Lung (tissue), 12 donors: ENCODE results near the gene FCER2. TPM values are rescaled to one million over a fixed set of nuclear protein-coding genes. Genes with fewer than 3 reads are reported as not detected.

Experiments
- ATAC-seq: fragments of 200-7000 bp; cut with Tn5 transposase; one replicate; pipeline ENCODE4 v1.9.1; 2020; ENCODE audit warnings: moderate number of reproducible peaks; ENCODE audit not compliant: insufficient read depth, low FRiP score
- DNase-seq, 3 donors: peaks; one replicate each; pipeline ENCODE4 v3.0.0-alpha.2; 2013 to 2017
- H3K27ac ChIP-seq, 2 donors: one replicate each; pipeline ENCODE4 v1.5.1; 2013; ENCODE audit warnings: mild to moderate bottlenecking in 2 of 2, moderate library complexity in 2 of 2, control low read depth in 1 of 2, inconsistent platforms in 1 of 2, low read depth in 1 of 2, low read length in 1 of 2
- H3K27me3 ChIP-seq, 3 donors: one replicate each; pipeline ENCODE4 v1.5.1; 2013; ENCODE audit warnings: low read length in 2 of 3; ENCODE audit not compliant: control insufficient read depth in 3 of 3, insufficient read depth in 3 of 3
- H3K36me3 ChIP-seq, 4 donors: one replicate each; pipeline ENCODE4 v1.5.1; 2013; ENCODE audit warnings: low read length in 4 of 4, mild to moderate bottlenecking in 1 of 4, moderate library complexity in 1 of 4; ENCODE audit not compliant: control insufficient read depth in 4 of 4, insufficient read depth in 4 of 4
- H3K4me1 ChIP-seq, 5 donors: one replicate each; pipeline ENCODE4 v1.5.1; 2013; ENCODE audit warnings: low read length in 5 of 5, mild to moderate bottlenecking in 2 of 5, moderate library complexity in 1 of 5; ENCODE audit not compliant: control insufficient read depth in 5 of 5, insufficient read depth in 5 of 5
- H3K4me3 ChIP-seq: one replicate; pipeline ENCODE4 v1.5.1; 2013; ENCODE audit warnings: mild to moderate bottlenecking, control low read depth, moderate library complexity
- H3K9ac ChIP-seq, 2 donors: one replicate each; pipeline ENCODE4 v1.5.1; 2013; ENCODE audit warnings: low read length in 2 of 2, control low read depth in 1 of 2; ENCODE audit not compliant: insufficient read depth in 1 of 2
- H3K9me3 ChIP-seq, 4 donors: one replicate each; pipeline ENCODE4 v1.5.1; 2013; ENCODE audit warnings: low read length in 3 of 4, mild to moderate bottlenecking in 1 of 4, moderate library complexity in 1 of 4; ENCODE audit not compliant: control insufficient read depth in 4 of 4, insufficient read depth in 3 of 4
- CTCF ChIP-seq: IDR thresholded peaks from 2 replicates; pipeline ENCODE4 v1.5.1; 2012; ENCODE audit warnings: mild to moderate bottlenecking; ENCODE audit errors: control extremely low read depth, extremely low read depth
- WGBS, 2 donors: extraction: QIAGEN DNeasy Blood & Tissue Kit; methylation state at CpG; one replicate each; pipeline ENCODE4 v1.1.7; 2013; 5-methylcytosine and 5-hydroxymethylcytosine counted together
- polyA plus RNA-seq, 2 donors: library from polyadenylated mRNA; stranded (reverse); fragments of 200-250 nt; gene quantifications; one replicate each; pipeline ENCODE4 v1.2.1, GENCODE V29; 2013
- total RNA-seq, 2 donors: library from RNA; depleted of rRNA in 1 of 2; stranded (reverse); fragments of >200 nt in 1 of 2; gene quantifications; one replicate each; pipeline ENCODE4 v1.2.1, GENCODE V29; 2014 to 2021
- donor health status: control.
- donor health status: control.
- donor health status: Bipolar disorder and iron deficiency.
- donor health status: healthy.
- donor health status: DM: yes; HTN: yes; CAD: no.

The FCER2 gene
- total and polyA plus RNA-seq, 4 donors, result 0.37 to 1.2 (median 0.45) TPM

- no peak for DNase-seq
- no peak for ATAC-seq
- no peak for TF ChIP-seq CTCF
These were observed 61.1 kb downstream of the FCER2 start for GRCh38 chr19:7640803-7641202.

GRCh38 chr19:7639863-7640348 lies 62.0 kb downstream of the FCER2 start:
- 93 to 96% methylated on average over 13 of the region's 13 CpGs for WGBS, 2 donors

More at GRCh38 chr19:7640803-7641202, 61.1 kb downstream of the FCER2 start:
- Histone ChIP-seq H3K27me3 (peaks cover 0 to 3% (median 0%) of the 10 kb centered on the region in 3 donors), H3K9ac (no peak overlapping the region), H3K4me1 (peaks cover 0 to 16% (median 0%) of the 10 kb centered on the region in 5 donors), H3K9me3 (peaks cover 0 to 2% (median 0%) of the 10 kb centered on the region in 4 donors), H3K36me3 (peaks cover 0 to 12% (median 3%) of the 10 kb centered on the region in 4 donors), H3K27ac (no peak overlapping the region), H3K4me3 (no peak overlapping the region)
- WGBS, 2 donors, result 93 to 96% methylated on average over 11 of the region's 11 CpGs

GRCh38 chr19:7638802-7639465 lies 63.0 kb downstream of the FCER2 start:
- ATAC-seq (no peak), DNase-seq (no peak)
- Histone ChIP-seq H3K36me3 (peaks cover 0 to 10% (median 3%) of the 10 kb centered on the region in 4 donors), H3K27ac (no peak overlapping the region), H3K4me3 (no peak overlapping the region), H3K4me1 (peaks cover 0 to 16% (median 0%) of the 10 kb centered on the region in 5 donors), H3K9ac (no peak overlapping the region), H3K9me3 (peaks cover 0 to 2% (median 0%) of the 10 kb centered on the region in 4 donors), H3K27me3 (peaks cover 0 to 3% (median 0%) of the 10 kb centered on the region in 3 donors)
- 73 to 87% methylated on average over 12 of the region's 12 CpGs for WGBS, 2 donors
- TF ChIP-seq CTCF, result no peak

More at GRCh38 chr19:7639863-7640348, 62.0 kb downstream of the FCER2 start:
- Histone ChIP-seq H3K4me3 (no peak overlapping the region), H3K27me3 (peaks cover 0 to 3% (median 0%) of the 10 kb centered on the region in 3 donors), H3K4me1 (peaks cover 0 to 16% (median 0%) of the 10 kb centered on the region in 5 donors), H3K9ac (no peak overlapping the region), H3K27ac (no peak overlapping the region), H3K36me3 (peaks cover 0 to 10% (median 3%) of the 10 kb centered on the region in 4 donors), H3K9me3 (peaks cover 0 to 2% (median 0%) of the 10 kb centered on the region in 4 donors)
- no peak for TF ChIP-seq CTCF
- DNase-seq (no peak), ATAC-seq (no peak)

Other genes with a start within 250 kb of the FCER2 start
- gene PEX11G, start 213.1 kb downstream of the FCER2 start, total RNA-seq, result 10 to 100 TPM in 1 of 2 donors, 1 to 10 TPM in 1; 4.1 to 10.3 TPM
- gene PEX11G, start 213.1 kb downstream of the FCER2 start, polyA plus RNA-seq, result 10 to 100 TPM in 1 of 2 donors, 1 to 10 TPM in 1; 4.7 to 11.1 TPM
- 10 to 100 TPM; 25.2 to 44.1 TPM for gene ZNF358, start 186.0 kb downstream of the FCER2 start, total RNA-seq
- gene ZNF358, start 186.0 kb downstream of the FCER2 start, polyA plus RNA-seq, result 10 to 100 TPM; 24.2 to 71.8 TPM
- gene MCOLN1, start 179.5 kb downstream of the FCER2 start, total RNA-seq, result 10 to 100 TPM; 11.6 to 65.3 TPM
- 10 to 100 TPM; 54.4 to 68.1 TPM for gene MCOLN1, start 179.5 kb downstream of the FCER2 start, polyA plus RNA-seq
- gene PNPLA6, start 166.4 kb downstream of the FCER2 start, total RNA-seq, result 100 to 1,000 TPM in 1 of 2 donors, 10 to 100 TPM in 1; 41.8 to 267 TPM
- gene PNPLA6, start 166.4 kb downstream of the FCER2 start, polyA plus RNA-seq, result 100 to 1,000 TPM in 1 of 2 donors, 10 to 100 TPM in 1; 89.9 to 154 TPM
- 10 to 100 TPM; 18.3 to 30.4 TPM for gene CAMSAP3, start 106.3 kb downstream of the FCER2 start, total RNA-seq
- gene CAMSAP3, start 106.3 kb downstream of the FCER2 start, polyA plus RNA-seq, result 10 to 100 TPM in 1 of 2 donors, 1 to 10 TPM in 1; 9.2 to 20.0 TPM
- 10 to 100 TPM; 37.2 to 41.4 TPM for gene XAB2, start 72.6 kb downstream of the FCER2 start, total RNA-seq
- 10 to 100 TPM; 34.1 to 48.3 TPM for gene XAB2, start 72.6 kb downstream of the FCER2 start, polyA plus RNA-seq
- gene PET100, start 72.3 kb downstream of the FCER2 start, total RNA-seq, result 100 to 1,000 TPM in 1 of 2 donors, 10 to 100 TPM in 1; 26.9 to 116 TPM
- 100 to 1,000 TPM in 1 of 2 donors, 10 to 100 TPM in 1; 60.5 to 383 TPM for gene PET100, start 72.3 kb downstream of the FCER2 start, polyA plus RNA-seq
- 1 to 10 TPM in 1 of 2 donors, under 1 TPM in 1; 0.60 to 2.1 TPM for gene PCP2, start 68.4 kb downstream of the FCER2 start, total RNA-seq
- 1 to 10 TPM; 1.8 to 4.4 TPM for gene PCP2, start 68.4 kb downstream of the FCER2 start, polyA plus RNA-seq
- gene STXBP2, start 65.0 kb downstream of the FCER2 start, total RNA-seq, result 100 to 1,000 TPM in 1 of 2 donors, 10 to 100 TPM in 1; 80.3 to 248 TPM
- gene STXBP2, start 65.0 kb downstream of the FCER2 start, polyA plus RNA-seq, result 100 to 1,000 TPM; 142 to 455 TPM
- 10 to 100 TPM in 1 of 2 donors, 1 to 10 TPM in 1; 2.9 to 42.6 TPM for gene RETN, start 33.1 kb downstream of the FCER2 start, total RNA-seq
- gene RETN, start 33.1 kb downstream of the FCER2 start, polyA plus RNA-seq, result 1,000 to 10,000 TPM in 1 of 2 donors, 10 to 100 TPM in 1; 73.9 to 1,168 TPM
- 10 to 100 TPM in 1 of 2 donors, 1 to 10 TPM in 1; 2.5 to 68.4 TPM for gene MCEMP1, start 25.0 kb downstream of the FCER2 start, total RNA-seq
- 100 to 1,000 TPM in 1 of 2 donors, 10 to 100 TPM in 1; 31.9 to 298 TPM for gene MCEMP1, start 25.0 kb downstream of the FCER2 start, polyA plus RNA-seq
- 100 to 1,000 TPM in 1 of 2 donors, 10 to 100 TPM in 1; 29.8 to 108 TPM for gene TRAPPC5, start 21.3 kb downstream of the FCER2 start, total RNA-seq
- gene TRAPPC5, start 21.3 kb downstream of the FCER2 start, polyA plus RNA-seq, result 100 to 1,000 TPM; 142 to 224 TPM
- under 1 TPM in 1 of 2 donors, not detected in 1; 0.43 TPM for gene CLEC4G, start 30.0 kb upstream of the FCER2 start, total RNA-seq
- gene CLEC4G, start 30.0 kb upstream of the FCER2 start, polyA plus RNA-seq, result under 1 TPM; 0.31 to 0.96 TPM
- gene CD209, start 45.4 kb upstream of the FCER2 start, total RNA-seq, result 1 to 10 TPM; 2.0 to 3.3 TPM
- gene CD209, start 45.4 kb upstream of the FCER2 start, polyA plus RNA-seq, result 1 to 10 TPM in 1 of 2 donors, under 1 TPM in 1; 0.57 to 1.6 TPM
- gene CLEC4M, start 61.1 kb upstream of the FCER2 start, total RNA-seq, result 1 to 10 TPM in 1 of 2 donors, under 1 TPM in 1; 0.34 to 1.2 TPM
- 1 to 10 TPM in 1 of 2 donors, under 1 TPM in 1; 0.26 to 2.5 TPM for gene CLEC4M, start 61.1 kb upstream of the FCER2 start, polyA plus RNA-seq
- 10 to 100 TPM; 10.7 to 18.6 TPM for gene EVI5L, start 128.1 kb upstream of the FCER2 start, total RNA-seq
- gene EVI5L, start 128.1 kb upstream of the FCER2 start, polyA plus RNA-seq, result 10 to 100 TPM; 12.3 to 12.9 TPM
- 1 to 10 TPM; 1.3 to 3.4 TPM for gene PRR36, start 172.3 kb upstream of the FCER2 start, total RNA-seq
- under 1 TPM; 0.30 to 0.89 TPM for gene PRR36, start 172.3 kb upstream of the FCER2 start, polyA plus RNA-seq
- 1 to 10 TPM; 5.9 to 8.6 TPM for gene LRRC8E, start 186.4 kb upstream of the FCER2 start, total RNA-seq
- gene LRRC8E, start 186.4 kb upstream of the FCER2 start, polyA plus RNA-seq, result 1 to 10 TPM; 3.7 to 4.6 TPM
- gene MAP2K7, start 201.7 kb upstream of the FCER2 start, total RNA-seq, result 10 to 100 TPM; 17.8 to 28.7 TPM
- gene MAP2K7, start 201.7 kb upstream of the FCER2 start, polyA plus RNA-seq, result 10 to 100 TPM; 18.1 to 41.7 TPM
- under 1 TPM in 1 of 2 donors, not detected in 1; 0.77 TPM for gene TGFBR3L, start 212.7 kb upstream of the FCER2 start, total RNA-seq
- gene TGFBR3L, start 212.7 kb upstream of the FCER2 start, polyA plus RNA-seq, result under 1 TPM in 1 of 2 donors, not detected in 1; 0.25 TPM
- 10 to 100 TPM in 1 of 2 donors, 1 to 10 TPM in 1; 7.6 to 32.1 TPM for gene SNAPC2, start 218.2 kb upstream of the FCER2 start, total RNA-seq
- 10 to 100 TPM; 19.2 to 23.0 TPM for gene SNAPC2, start 218.2 kb upstream of the FCER2 start, polyA plus RNA-seq
- gene CTXN1, start 224.0 kb upstream of the FCER2 start, total RNA-seq, result 10 to 100 TPM in 1 of 2 donors, 1 to 10 TPM in 1; 4.3 to 25.9 TPM
- 1 to 10 TPM; 6.5 to 7.2 TPM for gene CTXN1, start 224.0 kb upstream of the FCER2 start, polyA plus RNA-seq
- gene TIMM44, start 241.5 kb upstream of the FCER2 start, total RNA-seq, result 10 to 100 TPM; 38.4 to 65.9 TPM
- gene TIMM44, start 241.5 kb upstream of the FCER2 start, polyA plus RNA-seq, result 10 to 100 TPM; 40.1 to 75.8 TPM